Keratinocyte (primary cell): ENCODE results near the gene TMEM132C.

Experiments
- EZH2 ChIP-seq: IDR thresholded peaks from one replicate; pipeline ENCODE4 v1.6.1; 2012; ENCODE audit warnings: inconsistent platforms, mild to moderate bottlenecking, low read length, moderate library complexity
- TF ChIP-seq, protein P1 (sequence below), 3 experiments: IDR thresholded peaks in 1 of 3; conservative IDR thresholded peaks in 1 of 3; optimal IDR thresholded peaks in 1 of 3; 2 replicates in 2 of 3; 3 replicates in 1 of 3; pipeline versions ENCODE3 to v1.5.1; 2011; ENCODE audit warnings: low read length in 3 of 3, mild to moderate bottlenecking in 3 of 3, moderate library complexity in 2 of 3, control low read depth in 1 of 3, inconsistent platforms in 1 of 3; ENCODE audit not compliant: insufficient read depth in 2 of 3; ENCODE audit errors: extremely low read depth in 1 of 3

DNA sequence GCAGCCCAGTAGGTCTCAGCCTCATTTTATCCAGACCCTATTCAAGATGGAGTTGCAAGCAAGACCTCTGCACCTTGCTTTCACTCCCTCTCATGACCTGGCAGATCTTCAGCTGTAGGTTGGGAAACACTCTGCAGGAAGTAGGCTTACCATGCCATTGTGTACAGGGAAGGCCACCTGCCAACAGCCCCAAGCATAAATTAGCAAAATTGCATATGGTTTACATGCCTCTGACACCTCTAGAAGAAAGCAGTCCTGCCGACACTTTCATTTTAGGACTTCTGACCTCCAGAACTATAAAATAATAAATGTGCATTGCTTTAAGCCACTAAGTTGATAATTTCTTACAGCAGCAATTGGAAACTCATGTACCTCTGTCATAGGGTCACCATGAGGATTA lies 459.9 kb downstream of the TMEM132C start:
- TF ChIP-seq, protein P1, sequence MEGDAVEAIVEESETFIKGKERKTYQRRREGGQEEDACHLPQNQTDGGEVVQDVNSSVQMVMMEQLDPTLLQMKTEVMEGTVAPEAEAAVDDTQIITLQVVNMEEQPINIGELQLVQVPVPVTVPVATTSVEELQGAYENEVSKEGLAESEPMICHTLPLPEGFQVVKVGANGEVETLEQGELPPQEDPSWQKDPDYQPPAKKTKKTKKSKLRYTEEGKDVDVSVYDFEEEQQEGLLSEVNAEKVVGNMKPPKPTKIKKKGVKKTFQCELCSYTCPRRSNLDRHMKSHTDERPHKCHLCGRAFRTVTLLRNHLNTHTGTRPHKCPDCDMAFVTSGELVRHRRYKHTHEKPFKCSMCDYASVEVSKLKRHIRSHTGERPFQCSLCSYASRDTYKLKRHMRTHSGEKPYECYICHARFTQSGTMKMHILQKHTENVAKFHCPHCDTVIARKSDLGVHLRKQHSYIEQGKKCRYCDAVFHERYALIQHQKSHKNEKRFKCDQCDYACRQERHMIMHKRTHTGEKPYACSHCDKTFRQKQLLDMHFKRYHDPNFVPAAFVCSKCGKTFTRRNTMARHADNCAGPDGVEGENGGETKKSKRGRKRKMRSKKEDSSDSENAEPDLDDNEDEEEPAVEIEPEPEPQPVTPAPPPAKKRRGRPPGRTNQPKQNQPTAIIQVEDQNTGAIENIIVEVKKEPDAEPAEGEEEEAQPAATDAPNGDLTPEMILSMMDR (optimal IDR thresholded peaks at IDR 0.05 in 1 of 3, IDR thresholded peaks at IDR 0.05 in 1 of 3, conservative IDR thresholded peaks at IDR 0.05 in 1 of 3; ENCODE audit: extremely low read depth in 1 of 3, insufficient read depth in 2 of 3, low read length in 3 of 3): no peak
- no peak for TF ChIP-seq EZH2
